Epidermal melanocyte (primary cell): ENCODE measurements around the gene ZNF668.
A peak's percentile ranks its signal among the peaks of the same experiment; 100 is the strongest.
"Not testable (repeated sequence)": the region's sequence is repeated elsewhere in the genome, so short reads cannot be mapped to it uniquely, and the experiment has no call there.

Source experiments
- DNase-seq: peaks from one replicate; pipeline ENCODE4 v3.0.0; 2011; ENCODE audit warnings: low spot score; ENCODE audit not compliant: insufficient read length

The ZNF668 gene

DNA sequence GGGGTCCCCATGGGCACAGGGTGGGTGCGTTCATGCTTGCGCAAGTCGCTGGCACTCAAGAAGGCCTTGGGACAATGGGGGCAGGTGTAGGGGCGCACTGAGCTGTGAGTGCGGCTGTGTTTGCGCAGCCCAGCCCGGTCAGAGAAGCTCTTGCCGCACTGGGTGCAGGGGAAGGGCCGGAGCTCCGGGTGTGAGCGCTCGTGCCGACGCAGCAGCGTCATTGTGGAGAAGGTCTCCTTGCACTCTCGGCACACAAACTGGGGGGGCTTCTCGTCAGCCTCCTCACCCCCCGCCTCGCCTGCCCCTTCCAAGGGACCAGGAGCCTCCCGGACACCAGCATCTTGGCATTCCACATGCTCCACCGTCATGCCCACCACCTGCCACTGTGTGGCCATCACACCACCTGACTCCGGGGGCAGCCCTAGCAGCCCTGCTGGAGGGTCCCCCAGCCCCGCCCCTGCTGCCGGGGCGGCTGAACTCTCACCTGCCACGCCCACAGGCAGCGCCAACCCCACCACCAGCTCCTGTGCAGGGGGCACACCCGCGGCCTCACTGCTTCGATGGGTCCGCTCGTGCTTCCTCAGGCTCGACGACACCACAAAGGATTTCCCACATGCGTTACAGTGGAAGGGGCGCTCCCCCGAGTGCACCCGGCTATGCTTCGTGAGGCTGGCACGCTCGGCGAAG, 12.8 kb downstream of the ZNF668 start:
- DNase-seq, result no peak

DNA sequence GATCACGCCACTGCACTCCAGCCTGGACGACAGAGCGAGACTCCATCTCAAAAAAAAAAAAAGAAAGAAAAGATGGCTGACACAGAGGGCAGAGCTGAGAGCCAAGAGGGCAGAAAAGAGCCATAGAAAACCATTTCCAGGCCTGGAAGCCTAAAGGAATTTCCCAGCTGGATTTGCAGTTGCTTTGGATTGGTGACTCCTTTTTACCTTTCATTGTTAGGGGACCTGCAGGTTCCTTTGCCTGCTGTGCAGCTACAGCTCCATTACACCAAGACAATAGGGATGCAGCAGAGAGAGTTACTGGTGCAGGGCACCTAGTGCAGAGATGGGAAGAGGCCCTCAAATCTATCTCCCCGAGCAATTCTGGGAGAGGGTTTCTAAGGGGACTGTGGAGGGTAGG, 18.4 kb downstream of the ZNF668 start:
- no peak for DNase-seq

DNA sequence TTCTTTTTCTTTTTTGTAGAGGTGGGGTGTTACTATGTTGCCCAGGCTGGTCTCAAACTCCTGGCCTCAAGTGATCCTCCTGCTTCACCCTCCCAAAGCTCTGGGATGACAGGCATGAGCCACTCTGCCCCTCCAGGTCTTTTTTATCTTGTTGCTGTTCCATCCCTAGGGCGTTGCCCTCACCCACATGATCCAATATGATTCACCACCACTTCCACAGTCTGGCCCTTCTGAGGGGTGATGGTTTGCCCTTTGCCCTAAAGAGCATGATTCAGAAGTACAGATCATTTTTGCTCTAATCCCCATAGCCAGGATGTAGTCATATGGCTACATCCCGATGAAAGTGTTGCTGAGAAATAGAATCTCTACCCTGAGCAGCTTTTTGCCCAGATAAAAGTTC, 21.9 kb downstream of the ZNF668 start:
- DNase-seq, result peak; percentile 33

DNA sequence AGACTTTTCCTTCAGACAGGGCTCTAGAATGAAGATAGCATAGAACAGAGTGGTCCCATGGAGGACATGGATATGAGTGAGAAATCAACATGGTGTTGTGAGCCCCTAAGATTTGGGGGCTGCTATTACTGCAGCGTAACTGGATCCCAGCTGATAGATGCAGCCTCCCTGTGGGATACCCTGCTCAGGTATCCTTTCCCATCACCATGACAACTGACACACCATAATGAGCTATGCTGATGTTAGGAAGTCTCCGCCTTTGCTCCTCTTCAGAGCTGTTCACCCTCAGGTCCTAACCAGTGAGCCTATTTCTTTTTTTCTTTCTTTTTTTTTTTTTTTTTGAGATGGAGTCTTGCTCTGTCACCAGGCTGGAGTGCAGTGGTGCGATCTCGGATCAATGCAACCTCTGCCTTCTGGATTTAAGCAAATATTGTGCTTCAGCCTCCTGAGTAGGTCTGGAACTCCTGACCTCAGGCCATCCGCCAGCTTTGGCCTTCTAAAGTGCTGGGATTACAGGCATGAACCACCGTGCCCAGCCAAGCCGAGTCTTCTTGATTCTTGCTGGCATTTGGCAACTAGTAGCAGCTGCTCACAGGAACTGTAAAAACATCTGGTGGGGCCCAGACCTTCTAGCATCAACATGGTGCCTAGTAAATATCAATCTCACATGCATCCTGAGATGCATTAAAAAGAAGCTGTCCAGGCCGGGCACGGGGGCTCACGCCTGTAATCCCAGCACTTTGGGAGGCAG, 23.6 kb downstream of the ZNF668 start:
- no peak for DNase-seq

GRCh38 chr16:31043898-31044481, 30.1 kb downstream of the ZNF668 start:
- DNase-seq, result no peak

- DNase-seq, result no peak
Measured at GRCh38 chr16:31043352-31043751, 30.7 kb downstream of the ZNF668 start.

GRCh38 chr16:31042866-31043265, 31.2 kb downstream of the ZNF668 start:
- no peak for DNase-seq

GRCh38 chr16:31038993-31039392, 35.0 kb downstream of the ZNF668 start:
- DNase-seq, result no peak

- no peak for DNase-seq
Measured at GRCh38 chr16:31036691-31037090, 37.3 kb downstream of the ZNF668 start.

GRCh38 chr16:31033709-31034492, 40.1 kb downstream of the ZNF668 start:
- DNase-seq, result peak; percentile 95

DNA sequence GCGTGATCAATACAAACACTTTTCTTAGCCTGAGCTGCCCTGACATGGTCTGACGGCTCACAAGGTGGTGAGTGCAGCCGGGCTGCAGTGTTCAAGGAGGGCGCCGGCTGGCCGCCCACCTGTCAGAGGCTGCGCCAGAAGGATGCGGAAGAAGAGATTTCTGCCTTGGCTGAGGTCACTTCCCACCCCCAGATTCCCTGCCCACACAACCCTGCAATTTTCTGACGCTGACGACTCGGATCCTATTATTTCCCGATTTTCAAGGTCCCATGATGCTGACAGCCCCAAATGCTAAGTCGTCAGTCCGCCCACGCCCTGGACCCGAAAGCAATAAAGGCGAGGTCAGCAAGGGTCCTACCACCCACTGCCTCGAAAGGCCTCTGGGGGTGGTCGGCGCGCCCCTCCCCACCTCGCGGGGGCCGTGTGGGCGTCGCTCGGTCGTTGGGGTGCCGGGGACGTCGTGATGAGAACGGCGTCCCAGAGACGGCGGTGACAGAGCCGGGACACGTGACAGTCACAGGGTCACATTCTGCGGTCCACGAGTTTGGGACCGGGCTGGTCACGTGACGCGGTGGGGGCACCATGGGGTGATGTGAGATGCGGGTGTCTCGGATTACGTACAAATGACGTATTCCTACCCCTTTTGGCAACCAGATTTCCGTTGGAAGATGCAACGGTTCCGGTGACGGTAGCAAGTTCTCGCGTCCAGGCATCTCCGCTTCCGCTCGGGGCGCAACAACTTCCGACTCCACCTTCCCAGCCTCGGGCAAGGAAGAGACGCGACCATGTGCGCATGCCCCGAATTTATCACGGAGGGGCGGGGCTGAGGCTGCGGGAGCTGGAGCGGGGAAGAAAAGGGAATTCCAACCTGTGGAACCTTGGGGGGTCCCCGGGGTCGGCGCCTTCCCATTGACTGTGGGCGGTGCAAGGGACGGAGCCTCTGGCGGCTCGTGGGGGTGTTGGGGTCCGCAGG, 41.0 kb downstream of the ZNF668 start, which contains the start of gene STX4:
Gene STX4, plus strand, starts transcription at position 823 of the 973 bp plus-strand sequence. CDS start 248 bp downstream, outside the sequence.
- peak; percentile 88 for DNase-seq

DNA sequence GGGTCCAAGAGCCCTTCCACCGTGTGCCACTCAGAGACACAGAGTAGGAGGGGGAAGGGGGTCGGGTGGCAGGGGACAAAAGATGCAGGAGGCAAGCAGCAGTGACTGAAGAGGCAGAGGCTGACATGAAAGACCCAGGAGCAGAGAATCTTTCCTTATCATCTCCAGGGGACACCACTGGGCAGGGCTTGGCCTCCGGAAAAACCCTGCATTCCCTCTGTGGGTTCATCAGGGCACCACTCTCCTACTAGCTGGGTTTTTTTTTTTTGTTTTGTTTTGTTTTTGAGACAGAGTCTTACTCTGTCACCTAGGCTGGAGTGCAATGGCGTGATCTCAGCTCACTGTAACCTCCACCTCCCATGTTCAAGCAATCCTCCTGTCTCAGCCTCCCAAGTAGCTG, 42.8 kb downstream of the ZNF668 start:
- DNase-seq, result no peak

DNA sequence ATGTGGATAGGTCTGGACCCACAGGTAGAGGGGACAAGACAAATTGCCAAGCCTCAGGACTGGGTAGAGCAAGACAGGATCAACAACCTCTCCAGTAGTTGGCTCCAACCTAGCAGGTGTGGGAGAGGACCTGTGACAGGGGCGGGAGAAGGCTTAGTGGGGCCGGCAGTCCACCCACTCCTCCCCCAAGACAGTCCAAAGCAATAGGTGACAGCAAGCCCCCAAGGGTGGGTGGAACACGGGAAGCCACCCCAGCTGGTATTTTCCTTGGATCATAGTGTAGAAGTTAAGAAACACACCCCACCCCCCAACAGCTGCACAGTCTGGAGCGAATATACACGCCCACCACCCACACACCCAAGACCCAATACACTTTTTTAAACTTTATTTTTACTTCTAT, 44.8 kb downstream of the ZNF668 start:
- no peak for DNase-seq

DNA sequence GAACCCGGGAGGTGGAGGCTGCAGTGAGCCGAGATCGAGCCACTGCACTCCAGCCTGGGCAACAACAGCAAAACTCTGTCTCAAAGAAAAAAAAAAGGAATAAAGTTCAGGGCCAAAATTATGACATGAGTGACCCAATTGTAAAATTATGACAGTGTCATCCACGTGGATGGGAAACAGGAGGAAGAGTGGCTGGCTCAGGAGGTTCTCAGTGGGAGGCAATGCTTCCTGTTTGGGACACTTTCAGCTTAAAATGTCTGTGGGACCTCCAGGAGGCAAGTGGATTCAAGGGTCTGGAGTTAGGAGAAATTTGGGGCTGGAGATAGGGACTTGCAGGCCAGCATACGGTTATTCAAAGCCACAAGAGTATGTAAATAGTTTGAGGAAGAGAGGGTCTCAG, 48.7 kb downstream of the ZNF668 start:
- DNase-seq, result no peak

- no peak for DNase-seq
Measured at GRCh38 chr16:31023627-31024226, 50.3 kb downstream of the ZNF668 start.

DNA sequence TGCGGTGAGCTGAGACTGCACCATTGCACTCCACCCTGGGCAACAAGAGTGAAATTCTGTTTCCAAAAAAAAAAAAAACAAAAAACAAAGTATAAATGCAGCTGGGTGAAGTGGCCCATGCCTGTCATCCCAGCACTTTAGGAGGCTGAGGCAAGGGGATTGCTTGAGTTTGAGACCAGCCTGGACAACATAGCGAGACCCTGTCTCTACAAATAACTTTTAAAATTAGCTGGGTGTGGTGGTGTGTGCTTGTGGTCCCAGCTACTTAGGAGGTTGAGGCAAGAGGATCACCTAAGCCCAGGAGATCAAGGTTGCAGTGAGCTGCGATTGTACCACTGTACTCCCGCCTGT, 50.8 kb downstream of the ZNF668 start:
- DNase-seq, result no peak

- no peak for DNase-seq
Measured at GRCh38 chr16:31022544-31023251, 51.3 kb downstream of the ZNF668 start.

DNA sequence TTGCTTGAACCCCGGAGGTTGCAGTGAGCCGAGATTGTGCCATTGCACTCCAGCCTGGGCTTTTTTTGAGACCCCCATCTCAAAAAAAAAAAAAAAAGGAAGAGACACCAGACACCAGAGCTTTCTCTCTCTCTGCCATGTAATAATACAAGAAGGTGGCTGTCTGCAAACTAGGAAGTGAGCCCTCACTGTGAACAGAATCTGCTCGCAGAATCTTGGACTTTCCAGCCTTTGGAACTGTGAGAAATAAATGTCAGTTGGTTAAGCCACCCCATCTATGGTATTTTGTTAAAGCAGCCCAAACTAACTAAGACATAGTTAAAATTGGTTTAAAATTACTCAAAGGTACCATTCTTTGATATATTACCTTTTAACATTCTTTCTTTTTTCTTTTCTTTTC, 53.5 kb downstream of the ZNF668 start:
- no peak for DNase-seq

DNA sequence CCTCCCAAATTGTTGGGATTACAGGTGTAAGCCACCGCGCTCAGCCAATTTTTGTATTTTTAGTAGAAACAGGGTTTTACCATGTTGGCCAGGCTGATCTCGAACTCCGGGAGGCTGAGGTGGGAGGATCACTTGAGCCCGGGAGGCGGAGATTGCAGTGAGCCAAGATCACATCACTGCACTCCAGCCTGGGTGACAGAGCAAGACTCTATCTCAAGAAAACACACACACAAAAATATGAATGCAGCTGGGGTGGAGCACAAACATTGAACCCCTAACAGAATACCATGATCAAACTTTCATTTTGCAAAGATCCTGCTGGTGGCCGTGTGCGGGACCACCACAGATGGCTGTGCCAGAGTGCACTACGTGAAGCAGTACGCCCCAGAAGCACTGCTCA, 56.3 kb downstream of the ZNF668 start:
- not testable (repeated sequence) for DNase-seq

DNA sequence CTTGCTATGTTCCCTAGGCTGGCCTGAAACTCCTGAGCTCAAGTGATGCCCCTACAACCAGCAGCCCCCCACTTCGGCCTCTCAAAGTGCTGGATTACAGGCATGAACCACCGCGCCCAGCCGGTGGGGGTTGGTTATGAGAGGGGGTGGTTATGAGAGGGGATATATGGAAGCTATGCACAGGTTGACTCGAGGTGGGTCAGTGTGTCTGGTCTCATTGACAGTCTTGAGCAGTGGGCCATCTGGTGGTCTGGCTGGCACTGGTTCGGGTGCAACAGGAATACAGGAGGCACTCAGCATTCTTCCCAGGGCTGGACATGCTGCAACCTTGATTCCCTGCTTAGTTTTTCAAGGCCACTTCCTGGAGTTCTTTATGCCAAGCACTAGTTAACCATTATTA, 58.0 kb downstream of the ZNF668 start:
- no peak for DNase-seq
